Tibial nerve (tissue), 4 donors: ENCODE data around the gene RASGEF1C.

ENCODE experiments used
- CTCF ChIP-seq, 5 experiments: fragments of 200-600 bp in 3 of 5; fragments of 450-650 bp in 2 of 5; sonication (generic) in 3 of 5; IDR thresholded peaks; one replicate each; pipeline ENCODE4 v1.5.1; 2016 to 2019; ENCODE audit warnings: antibody characterized with exemption in 5 of 5, mild to moderate bottlenecking in 3 of 5, moderate library complexity in 2 of 5
- EP300 ChIP-seq, 2 donors: sonication (generic); formaldehyde crosslinking; IDR thresholded peaks; one replicate each; pipeline ENCODE4 v1.6.1; 2017; ENCODE audit warnings: antibody characterized with exemption in 2 of 2, mild to moderate bottlenecking in 1 of 2
- POLR2A ChIP-seq, 2 donors: fragments of 450-650 bp; IDR thresholded peaks; one replicate each; pipeline ENCODE4 v1.6.1; 2017; ENCODE audit warnings: antibody characterized with exemption in 2 of 2, mild to moderate bottlenecking in 2 of 2, moderate library complexity in 2 of 2

- TF ChIP-seq EP300 (IDR thresholded peaks at IDR 0.05), result no peak
- no peak for TF ChIP-seq CTCF (IDR thresholded peaks at IDR 0.05)
- no peak for TF ChIP-seq POLR2A (IDR thresholded peaks at IDR 0.05)
These were observed 40.3 kb downstream of the RASGEF1C start for GRCh38 chr5:180168758-180169157.
